Measurements from ENCODE around the gene FAM117A. TPM values are rescaled to one million over a fixed set of nuclear protein-coding genes. Genes with fewer than 3 reads are reported as not detected.
A peak's percentile ranks its signal among the peaks of the same experiment; 100 is the strongest.

The FAM117A gene
- total and polyA plus RNA-seq, 4 donors, result 3.0 to 9.5 (median 6.3) TPM

DNA sequence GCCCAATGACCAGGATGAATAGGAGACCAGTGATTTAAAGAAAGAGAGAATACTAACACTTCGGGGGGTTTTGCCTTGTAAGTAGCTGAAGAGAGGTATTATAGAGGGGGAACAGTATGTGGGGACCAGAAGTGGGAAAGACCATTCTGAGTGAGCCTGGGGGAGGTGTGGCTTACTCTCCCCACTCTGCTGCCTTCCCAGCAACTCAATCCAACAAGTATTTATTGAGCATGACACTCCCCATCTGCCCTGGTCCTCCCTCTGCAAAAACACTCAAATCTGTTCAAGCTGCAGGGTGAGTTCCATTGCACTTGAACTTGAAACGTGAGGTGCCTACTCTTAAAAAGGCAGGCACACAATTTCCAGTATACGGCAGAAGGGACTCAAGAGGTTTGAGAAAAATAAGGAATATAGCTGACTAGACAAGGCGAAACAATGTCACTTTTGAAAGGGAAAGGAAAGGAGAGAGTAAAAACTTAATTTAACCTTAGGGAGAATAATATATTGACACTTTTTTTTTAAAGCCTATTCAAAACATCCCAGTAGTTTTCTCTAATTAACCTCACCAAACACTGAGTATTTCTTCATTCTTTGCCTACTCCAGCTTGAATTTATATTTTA lies 8.2 kb downstream of the FAM117A start:
- Histone ChIP-seq H3K4me1 (ENCODE audit: control insufficient read depth, insufficient read depth, low read length) (peaks cover 16% of the 10 kb centered on the region), H3K27me3 (ENCODE audit: control insufficient read depth, insufficient read depth, low read length) (no peaks in the 10 kb centered on the region), H3K27ac (ENCODE audit: low read depth, low read length) (no peak overlapping the region), H3K9me3 (ENCODE audit: control insufficient read depth, insufficient read depth, low read length) (no peaks in the 10 kb centered on the region), H3K4me3 (ENCODE audit: low read depth, low read length) (no peak overlapping the region), H3K36me3 (ENCODE audit: control insufficient read depth, insufficient read depth, low read length) (no peaks in the 10 kb centered on the region)
- peak in 2 of 6 donors; percentile 38 to 47 for DNase-seq (ENCODE audit: low read depth in 4 of 6, low spot score in 6 of 6)
- WGBS (ENCODE audit: insufficient coverage), result 55% methylated on average over 2 of the region's 4 CpGs

DNA sequence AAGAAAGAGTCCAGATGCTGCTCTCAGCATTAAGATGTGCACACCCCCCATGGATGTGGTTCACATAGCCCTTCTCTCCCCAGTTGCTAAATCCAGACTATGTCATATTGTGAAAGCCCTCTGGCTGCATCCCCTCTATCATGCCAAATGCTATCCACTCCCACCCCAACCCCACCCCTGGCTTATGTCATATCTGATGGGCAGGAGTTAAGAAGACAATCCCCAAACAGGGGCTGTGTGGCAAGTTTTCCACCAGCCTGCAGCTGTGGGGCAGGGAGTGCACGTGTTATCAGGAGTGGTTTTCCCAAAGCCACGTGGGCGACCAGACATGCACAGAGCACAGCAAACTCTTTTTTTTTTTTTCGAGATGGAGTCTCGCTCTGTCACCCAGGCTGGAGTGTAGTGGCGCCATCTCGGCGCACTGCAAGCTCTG lies 10.0 kb downstream of the FAM117A start:
- Histone ChIP-seq H3K27me3 (ENCODE audit: control insufficient read depth, insufficient read depth, low read length) (no peaks in the 10 kb centered on the region), H3K36me3 (ENCODE audit: control insufficient read depth, insufficient read depth, low read length) (no peaks in the 10 kb centered on the region), H3K27ac (ENCODE audit: low read depth, low read length) (no peak overlapping the region), H3K4me1 (ENCODE audit: control insufficient read depth, insufficient read depth, low read length) (peaks cover 16% of the 10 kb centered on the region), H3K4me3 (ENCODE audit: low read depth, low read length) (no peak overlapping the region), H3K9me3 (ENCODE audit: control insufficient read depth, insufficient read depth, low read length) (no peaks in the 10 kb centered on the region)
- no peak for DNase-seq (ENCODE audit: low read depth in 4 of 6, low spot score in 6 of 6)
- 88% methylated on average over 8 of the region's 8 CpGs for WGBS (ENCODE audit: insufficient coverage)

DNA sequence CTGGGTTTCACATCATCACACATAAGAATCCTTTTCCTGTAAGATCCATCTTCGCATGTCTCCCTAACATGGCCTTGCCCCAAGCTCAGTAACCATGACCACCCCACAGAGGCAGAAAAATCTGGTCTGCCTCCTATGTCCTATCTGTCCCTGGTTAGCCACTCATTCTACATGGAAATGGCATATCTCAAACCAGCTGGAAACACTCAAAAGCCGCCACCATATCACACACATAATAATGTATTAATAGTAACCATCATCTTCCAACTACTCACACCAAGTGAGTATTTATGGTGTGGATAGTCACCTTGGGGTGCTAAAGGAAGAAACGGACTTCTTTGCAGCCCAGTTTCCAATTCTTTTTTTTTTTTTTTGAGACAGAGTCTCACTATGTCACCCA lies 11.4 kb downstream of the FAM117A start:
- WGBS (ENCODE audit: insufficient coverage), result 82% methylated on average over 1 of the region's 3 CpGs
- no peaks in the 10 kb centered on the region for H3K9me3 ChIP-seq (ENCODE audit: control insufficient read depth, insufficient read depth, low read length)
- no peak for DNase-seq (ENCODE audit: low read depth in 4 of 6, low spot score in 6 of 6)

DNA sequence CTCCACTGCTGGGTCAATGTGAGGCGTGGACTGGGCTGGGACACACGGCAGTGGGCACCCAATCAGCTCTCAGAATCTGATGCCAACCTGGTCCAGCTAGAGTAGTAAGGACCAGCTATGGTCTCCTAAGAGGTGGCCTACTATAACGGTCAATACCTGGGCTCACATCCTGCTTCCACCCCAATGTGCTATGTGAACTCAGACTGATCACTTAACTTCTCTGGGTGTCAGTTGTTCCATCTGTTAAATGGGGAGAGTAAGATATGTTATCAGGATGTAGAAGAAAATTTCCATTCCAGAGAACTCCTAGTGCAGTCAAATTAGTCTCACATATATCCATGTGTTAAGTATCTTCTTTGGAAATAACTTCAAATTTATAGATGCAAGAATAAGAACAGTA lies 14.2 kb downstream of the FAM117A start:
- H3K27ac ChIP-seq (ENCODE audit: low read depth, low read length), result no peak overlapping the region
- no peak for DNase-seq (ENCODE audit: low read depth in 4 of 6, low spot score in 6 of 6)
- no peaks in the 10 kb centered on the region for H3K4me1 ChIP-seq (ENCODE audit: control insufficient read depth, insufficient read depth, low read length)
- no peaks in the 10 kb centered on the region for H3K27me3 ChIP-seq (ENCODE audit: control insufficient read depth, insufficient read depth, low read length)
- no peaks in the 10 kb centered on the region for H3K9me3 ChIP-seq (ENCODE audit: control insufficient read depth, insufficient read depth, low read length)
- 96% methylated on average over 2 of the region's 3 CpGs for WGBS (ENCODE audit: insufficient coverage)
- H3K36me3 ChIP-seq (ENCODE audit: control insufficient read depth, insufficient read depth, low read length), result no peaks in the 10 kb centered on the region
- H3K4me3 ChIP-seq (ENCODE audit: low read depth, low read length), result no peak overlapping the region

More for the DNA sequence above, 11.4 kb downstream of the FAM117A start:
- Histone ChIP-seq H3K27me3 (ENCODE audit: control insufficient read depth, insufficient read depth, low read length) (no peaks in the 10 kb centered on the region), H3K4me3 (ENCODE audit: low read depth, low read length) (no peak overlapping the region), H3K4me1 (ENCODE audit: control insufficient read depth, insufficient read depth, low read length) (peaks cover 16% of the 10 kb centered on the region), H3K36me3 (ENCODE audit: control insufficient read depth, insufficient read depth, low read length) (no peaks in the 10 kb centered on the region), H3K27ac (ENCODE audit: low read depth, low read length) (no peak overlapping the region)

DNA sequence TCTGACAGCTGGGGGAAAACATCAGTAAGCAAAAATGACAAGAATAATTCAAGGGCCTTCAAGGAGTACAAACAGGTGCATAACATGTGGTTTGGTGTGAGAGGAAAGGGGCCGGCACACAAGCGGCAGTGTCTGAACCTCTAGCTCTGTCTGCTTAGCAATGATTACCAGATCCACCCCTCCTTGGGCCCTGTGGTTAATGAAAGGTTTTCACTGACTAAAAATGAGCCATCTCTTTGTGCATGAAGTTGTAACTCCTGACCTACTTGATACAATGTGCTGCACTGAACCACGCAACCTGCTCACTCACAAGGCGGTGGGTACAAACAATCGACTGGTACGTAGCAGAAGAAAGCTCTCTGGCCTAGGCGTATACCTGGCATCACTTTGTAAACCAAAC lies 15.1 kb downstream of the FAM117A start:
- Histone ChIP-seq H3K36me3 (ENCODE audit: control insufficient read depth, insufficient read depth, low read length) (no peaks in the 10 kb centered on the region), H3K27me3 (ENCODE audit: control insufficient read depth, insufficient read depth, low read length) (no peaks in the 10 kb centered on the region), H3K4me3 (ENCODE audit: low read depth, low read length) (no peak overlapping the region), H3K9me3 (ENCODE audit: control insufficient read depth, insufficient read depth, low read length) (no peaks in the 10 kb centered on the region), H3K27ac (ENCODE audit: low read depth, low read length) (no peak overlapping the region), H3K4me1 (ENCODE audit: control insufficient read depth, insufficient read depth, low read length) (no peaks in the 10 kb centered on the region)
- DNase-seq (ENCODE audit: low read depth in 4 of 6, low spot score in 6 of 6), result no peak
- WGBS (ENCODE audit: insufficient coverage), result 93% methylated on average over 3 of the region's 7 CpGs

DNA sequence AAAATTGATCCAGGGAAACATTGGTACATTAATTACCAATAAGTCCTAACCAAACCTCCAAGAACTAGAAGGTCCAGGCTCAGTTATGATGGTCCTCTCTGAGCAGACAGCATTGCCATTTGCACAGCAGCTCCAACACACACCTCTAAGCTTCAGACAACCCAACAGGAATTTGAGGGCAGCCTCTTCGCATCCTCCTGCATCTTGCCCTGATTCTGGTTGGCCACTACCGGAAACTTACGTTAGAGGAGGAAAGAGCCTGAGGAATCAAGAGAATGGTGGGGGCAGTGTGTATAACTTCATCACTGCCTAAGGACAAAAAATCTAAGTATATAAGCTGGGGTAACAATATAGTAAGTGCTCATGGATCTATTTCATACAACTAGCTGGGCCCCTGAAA lies 15.7 kb downstream of the FAM117A start:
- DNase-seq (ENCODE audit: low read depth in 4 of 6, low spot score in 6 of 6), result no peak
- Histone ChIP-seq H3K27ac (ENCODE audit: low read depth, low read length) (no peak overlapping the region), H3K4me1 (ENCODE audit: control insufficient read depth, insufficient read depth, low read length) (no peaks in the 10 kb centered on the region), H3K27me3 (ENCODE audit: control insufficient read depth, insufficient read depth, low read length) (no peaks in the 10 kb centered on the region), H3K9me3 (ENCODE audit: control insufficient read depth, insufficient read depth, low read length) (no peaks in the 10 kb centered on the region), H3K36me3 (ENCODE audit: control insufficient read depth, insufficient read depth, low read length) (no peaks in the 10 kb centered on the region), H3K4me3 (ENCODE audit: low read depth, low read length) (no peak overlapping the region)
- WGBS (ENCODE audit: insufficient coverage), result no CpG with 5 or more reads among the region's 3 CpGs

DNA sequence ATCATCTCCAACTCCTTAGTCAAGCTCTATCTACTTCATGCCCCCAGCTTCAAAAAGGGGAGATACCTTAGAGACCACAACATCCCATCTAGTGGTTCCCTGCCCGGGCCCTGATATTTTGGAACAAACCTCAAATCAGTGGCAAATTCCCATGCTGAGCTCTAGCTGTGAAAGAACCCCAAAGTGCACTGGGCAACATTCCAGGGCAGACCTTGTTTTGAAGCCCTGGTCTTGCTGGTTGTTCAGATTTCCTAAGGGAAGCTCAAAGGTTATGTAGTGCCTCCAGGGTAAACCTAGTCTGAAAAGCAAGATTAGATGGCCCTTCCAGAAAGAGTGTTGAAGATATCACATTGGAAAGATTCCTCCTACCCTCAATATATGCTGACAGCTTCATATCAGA lies 16.3 kb downstream of the FAM117A start:
- 60% methylated on average over 1 of the region's 1 CpG for WGBS (ENCODE audit: insufficient coverage)

DNA sequence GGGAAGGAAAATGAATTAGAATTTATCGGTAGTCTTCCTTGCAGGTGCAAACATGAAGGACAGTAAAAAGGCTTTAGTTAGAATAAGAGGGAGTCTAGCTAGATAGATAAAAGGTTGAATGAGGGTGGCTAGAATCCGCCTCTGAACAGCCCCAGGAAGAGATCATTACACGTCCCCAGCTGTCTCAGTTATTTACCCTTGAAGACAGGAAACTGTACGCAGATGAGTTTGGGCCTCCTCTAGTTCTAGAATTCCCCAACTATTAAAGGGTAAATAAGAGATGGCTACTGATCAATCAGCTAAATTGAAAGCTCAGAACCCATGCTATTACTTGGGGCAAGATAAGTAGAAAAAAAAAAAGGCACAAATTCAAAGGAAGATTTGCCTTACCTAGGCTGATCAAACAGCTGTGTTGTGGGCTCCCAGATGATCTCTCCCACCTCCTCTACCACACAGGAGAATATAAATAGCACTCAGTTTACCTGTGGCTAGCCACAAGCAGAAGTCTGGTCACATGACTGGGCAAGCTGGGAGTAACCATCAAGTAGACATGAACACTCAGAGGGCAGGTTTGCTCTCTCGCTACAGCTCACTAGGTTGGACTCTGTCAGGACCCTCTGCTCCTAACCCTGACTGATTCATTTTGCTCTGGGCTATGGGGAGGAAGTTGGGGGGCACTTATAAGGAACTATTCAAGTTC lies 17.0 kb downstream of the FAM117A start:
- 80% methylated on average over 2 of the region's 5 CpGs for WGBS (ENCODE audit: insufficient coverage)
- H3K36me3 ChIP-seq (ENCODE audit: control insufficient read depth, insufficient read depth, low read length), result no peaks in the 10 kb centered on the region
- no peak overlapping the region for H3K27ac ChIP-seq (ENCODE audit: low read depth, low read length)
- no peak for DNase-seq (ENCODE audit: low read depth in 4 of 6, low spot score in 6 of 6)
- H3K4me1 ChIP-seq (ENCODE audit: control insufficient read depth, insufficient read depth, low read length), result no peaks in the 10 kb centered on the region
- H3K9me3 ChIP-seq (ENCODE audit: control insufficient read depth, insufficient read depth, low read length), result no peaks in the 10 kb centered on the region
- H3K27me3 ChIP-seq (ENCODE audit: control insufficient read depth, insufficient read depth, low read length), result no peaks in the 10 kb centered on the region
- no peak overlapping the region for H3K4me3 ChIP-seq (ENCODE audit: low read depth, low read length)

More for the DNA sequence above, 16.3 kb downstream of the FAM117A start:
- DNase-seq (ENCODE audit: low read depth in 4 of 6, low spot score in 6 of 6), result no peak
- Histone ChIP-seq H3K4me3 (ENCODE audit: low read depth, low read length) (no peak overlapping the region), H3K9me3 (ENCODE audit: control insufficient read depth, insufficient read depth, low read length) (no peaks in the 10 kb centered on the region), H3K27ac (ENCODE audit: low read depth, low read length) (no peak overlapping the region), H3K4me1 (ENCODE audit: control insufficient read depth, insufficient read depth, low read length) (no peaks in the 10 kb centered on the region), H3K27me3 (ENCODE audit: control insufficient read depth, insufficient read depth, low read length) (no peaks in the 10 kb centered on the region), H3K36me3 (ENCODE audit: control insufficient read depth, insufficient read depth, low read length) (no peaks in the 10 kb centered on the region)

DNA sequence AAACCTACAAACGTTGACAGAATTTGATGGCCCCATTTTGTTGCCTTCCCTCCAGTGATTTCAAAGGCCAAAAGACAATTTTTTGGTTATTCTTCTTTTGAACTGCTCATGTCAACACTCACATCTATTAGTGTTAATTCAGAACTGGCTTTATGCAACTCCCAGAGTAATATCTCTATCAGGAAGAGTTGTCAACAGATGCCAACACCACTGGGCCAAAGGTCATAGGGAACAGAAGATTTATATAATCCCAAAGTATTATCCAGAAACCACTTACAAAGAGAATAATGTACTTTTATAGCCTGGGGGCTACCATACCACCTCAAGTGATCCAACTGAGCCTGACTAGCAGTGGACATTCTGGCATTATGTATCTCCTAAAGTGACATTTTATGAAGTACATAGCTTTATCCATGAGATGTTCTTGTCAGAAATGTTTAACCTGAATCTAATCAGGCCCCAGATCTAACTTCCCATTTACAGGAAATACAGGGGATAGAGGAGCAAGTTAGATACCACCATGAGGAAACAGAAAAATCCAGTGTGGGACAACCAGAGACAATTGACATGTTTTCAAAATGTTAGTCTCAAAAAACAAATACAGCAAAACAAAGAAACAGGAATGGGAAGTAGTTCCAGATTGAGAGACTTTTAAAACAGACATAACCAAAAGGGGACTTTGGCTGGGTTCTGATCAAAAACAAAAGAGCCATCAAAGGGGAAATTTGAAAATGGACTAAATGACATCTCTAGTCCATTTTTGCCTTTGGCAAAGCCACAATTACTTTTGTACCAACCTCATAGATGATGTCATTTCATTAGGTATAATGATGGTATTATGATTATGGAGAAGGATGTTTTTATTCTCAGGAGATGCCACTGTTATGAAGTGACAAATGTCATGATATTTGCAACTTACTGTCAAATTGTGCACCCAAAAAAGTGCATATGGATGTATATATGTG lies 18.5 kb downstream of the FAM117A start:
- no peak for DNase-seq (ENCODE audit: low read depth in 4 of 6, low spot score in 6 of 6)
- Histone ChIP-seq H3K4me3 (ENCODE audit: low read depth, low read length) (no peak overlapping the region), H3K9me3 (ENCODE audit: control insufficient read depth, insufficient read depth, low read length) (no peaks in the 10 kb centered on the region), H3K36me3 (ENCODE audit: control insufficient read depth, insufficient read depth, low read length) (no peaks in the 10 kb centered on the region), H3K27me3 (ENCODE audit: control insufficient read depth, insufficient read depth, low read length) (no peaks in the 10 kb centered on the region), H3K4me1 (ENCODE audit: control insufficient read depth, insufficient read depth, low read length) (no peaks in the 10 kb centered on the region), H3K27ac (ENCODE audit: low read depth, low read length) (no peak overlapping the region)
- WGBS (ENCODE audit: insufficient coverage), result no CpG with 5 or more reads among the region's 1 CpG
